Measurements from ENCODE around the gene CENPS.

The CENPS gene

GRCh38 chr1:10432910-10433700 lies 2.9 kb downstream of the CENPS start:
- ChIA-PET CTCF (interaction anchor here (0.9 to 12.3 kb wide), 7 partner anchors 9 to 59 kb away, joined by 3 to 332 read pairs (median 3); partner anchors contain the start of genes CORT and PGD), POLR2A (no interaction called here)
- no peak for DNase-seq (ENCODE audit: low read depth, low spot score)
- no peak for TF ChIP-seq CTCF (IDR thresholded peaks at IDR 0.05; ENCODE audit: insufficient read depth, low read length, missing control alignments)
- no peak overlapping the region for H3K4me3 ChIP-seq (ENCODE audit: low read depth, low read length)

- H3K4me3 ChIP-seq (ENCODE audit: low read depth, low read length) = no peak overlapping the region
- ChIA-PET CTCF (interaction anchor here (1.2 to 12.3 kb wide), 9 partner anchors 10 to 93 kb away, joined by 3 to 332 read pairs (median 5); partner anchors contain the start of genes CORT and PGD), POLR2A (no interaction called here)
- no peak for DNase-seq (ENCODE audit: low read depth, low spot score)
- no peak for TF ChIP-seq CTCF (IDR thresholded peaks at IDR 0.05; ENCODE audit: insufficient read depth, low read length, missing control alignments)
Measured at GRCh38 chr1:10433790-10434189, 3.6 kb downstream of the CENPS start.

GRCh38 chr1:10434590-10434989 lies 4.4 kb downstream of the CENPS start:
- H3K4me3 ChIP-seq (ENCODE audit: low read depth, low read length) = no peak overlapping the region
- POLR2A ChIA-PET = no interaction called here
- DNase-seq (ENCODE audit: low read depth, low spot score) = no peak
- TF ChIP-seq CTCF (IDR thresholded peaks at IDR 0.05; ENCODE audit: insufficient read depth, low read length, missing control alignments) = no peak
- CTCF ChIA-PET = interaction anchor here (1.2 to 12.3 kb wide), 5 partner anchors 16 to 93 kb away, joined by 3 to 332 read pairs (median 7); partner anchors contain the start of gene CORT

- CTCF ChIA-PET = interaction anchor here (0.9 to 12.3 kb wide), 5 partner anchors 13 to 430 kb away, joined by 3 to 332 read pairs (median 4); partner anchors contain the start of genes CORT and KIF1B
- H3K4me3 ChIP-seq (ENCODE audit: low read depth, low read length) = no peak overlapping the region
- POLR2A ChIA-PET = interaction anchor here (1.0 kb wide), 1 partner anchor 37 kb away, joined by 3 read pairs; no protein-coding TSS in a partner anchor
- DNase-seq (ENCODE audit: low read depth, low spot score) = no peak
- TF ChIP-seq CTCF (IDR thresholded peaks at IDR 0.05; ENCODE audit: insufficient read depth, low read length, missing control alignments) = no peak
Measured at GRCh38 chr1:10437052-10437451, 6.8 kb downstream of the CENPS start.

GRCh38 chr1:10438677-10439163 lies 8.5 kb downstream of the CENPS start:
- POLR2A ChIA-PET = no interaction called here
- CTCF ChIA-PET = interaction anchor here (1.0 to 12.3 kb wide), 3 partner anchors 9 to 74 kb away, joined by 3 to 332 read pairs (median 7); partner anchors contain the start of gene CENPS
- no peak for TF ChIP-seq CTCF (IDR thresholded peaks at IDR 0.05; ENCODE audit: insufficient read depth, low read length, missing control alignments)

GRCh38 chr1:10440305-10440704 lies 10.1 kb downstream of the CENPS start:
- ChIA-PET CTCF (interaction anchor here (6.4 kb wide), 1 partner anchor 10 kb away, joined by 39 read pairs; the partner anchor contains the start of gene CENPS), POLR2A (no interaction called here)
- no peak overlapping the region for H3K4me3 ChIP-seq (ENCODE audit: low read depth, low read length)
- DNase-seq (ENCODE audit: low read depth, low spot score) = no peak
- TF ChIP-seq CTCF (IDR thresholded peaks at IDR 0.05; ENCODE audit: insufficient read depth, low read length, missing control alignments) = no peak

More at GRCh38 chr1:10438677-10439163, 8.5 kb downstream of the CENPS start:
- DNase-seq (ENCODE audit: low read depth, low spot score) = no peak
- no peak overlapping the region for H3K4me3 ChIP-seq (ENCODE audit: low read depth, low read length)
